Motor neuron (in vitro differentiated cells): ENCODE data around the gene ABCB11. TPM values are rescaled to one million over a fixed set of nuclear protein-coding genes. Genes with fewer than 3 reads are reported as not detected.

Experiments
- total RNA-seq, 8 experiments: library from RNA; unstranded; fragments of 300-600 nt; gene quantifications; 2 replicates each; pipeline versions ENCODE4 v1.2.3 to v1.2.4, GENCODE V29; 2022

Gene ABCB11
- total RNA-seq, 8 experiments from 2014 or later: 0.04 to 0.47 (median 0.10) TPM; not detected in 3

Other genes with a start within 250 kb of the ABCB11 start
- gene NOSTRIN, start 228.7 kb downstream of the ABCB11 start, total RNA-seq: 1 to 10 TPM in 3 of 8 experiments, under 1 TPM in 5; 0.11 to 4.6 (median 0.86) TPM
- 10 to 100 TPM in 3 of 8 experiments, under 1 TPM in 4, not detected in 1; 0.57 to 17.5 (median 0.78) TPM for gene SPC25, start 140.9 kb downstream of the ABCB11 start, total RNA-seq
- under 1 TPM in 4 of 8 experiments, not detected in 4; 0.07 to 0.66 (median 0.18) TPM for gene G6PC2, start 130.0 kb downstream of the ABCB11 start, total RNA-seq
- gene DHRS9, start 38.2 kb upstream of the ABCB11 start, total RNA-seq: 10 to 100 TPM in 1 of 8 experiments, 1 to 10 TPM in 1, under 1 TPM in 3, not detected in 3; 0.05 to 44.5 (median 0.33) TPM